ENCODE measurements around the gene DNM2.
"Not testable (repeated sequence)": the region's sequence is repeated elsewhere in the genome, so short reads cannot be mapped to it uniquely, and the experiment has no call there.

DNM2 gene

DNA sequence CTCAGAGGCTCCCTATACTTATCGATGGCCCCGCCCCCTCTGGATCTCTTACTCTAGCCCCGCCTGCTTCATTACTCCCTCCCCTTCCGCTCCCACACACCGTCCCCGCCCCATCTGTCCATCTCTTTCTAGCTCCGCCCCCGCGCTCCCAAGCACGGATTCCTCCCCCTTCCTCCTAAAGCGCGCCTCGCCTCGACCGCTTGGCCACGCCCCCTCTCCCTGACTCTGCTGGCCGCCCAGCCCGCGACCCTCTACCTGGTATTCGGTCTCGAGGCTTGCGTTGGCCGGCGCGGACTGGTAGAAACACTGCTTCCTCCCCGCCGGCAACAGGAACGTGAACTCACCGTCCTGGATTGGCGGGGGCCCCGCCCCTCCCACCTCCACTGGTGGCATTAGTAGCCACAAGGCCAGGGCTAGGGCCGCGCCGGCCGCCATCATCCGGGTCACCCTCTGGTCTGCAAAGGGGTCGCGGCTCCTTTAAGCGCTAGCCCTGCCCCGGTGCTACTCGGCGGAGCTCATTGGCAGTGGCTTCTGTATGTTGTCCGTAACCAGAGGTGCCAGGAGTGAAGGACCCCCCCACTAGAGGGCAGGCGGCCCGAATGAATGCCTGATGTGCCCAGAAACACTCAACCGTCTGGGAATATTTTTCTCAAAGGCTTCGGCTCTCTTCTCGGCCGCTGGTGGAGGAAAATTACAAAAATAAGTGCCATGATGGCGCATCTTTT, 118.0 kb downstream of the DNM2 start, which contains the start of gene TMED1:
TMED1 (minus strand) TSS at position 459 of the 725 bp plus-strand sequence; CDS start at position 438, 21 bp downstream.
- peak; percentile 97 to 99 for DNase-seq (ENCODE audit: low read depth in 2 of 2)

DNA sequence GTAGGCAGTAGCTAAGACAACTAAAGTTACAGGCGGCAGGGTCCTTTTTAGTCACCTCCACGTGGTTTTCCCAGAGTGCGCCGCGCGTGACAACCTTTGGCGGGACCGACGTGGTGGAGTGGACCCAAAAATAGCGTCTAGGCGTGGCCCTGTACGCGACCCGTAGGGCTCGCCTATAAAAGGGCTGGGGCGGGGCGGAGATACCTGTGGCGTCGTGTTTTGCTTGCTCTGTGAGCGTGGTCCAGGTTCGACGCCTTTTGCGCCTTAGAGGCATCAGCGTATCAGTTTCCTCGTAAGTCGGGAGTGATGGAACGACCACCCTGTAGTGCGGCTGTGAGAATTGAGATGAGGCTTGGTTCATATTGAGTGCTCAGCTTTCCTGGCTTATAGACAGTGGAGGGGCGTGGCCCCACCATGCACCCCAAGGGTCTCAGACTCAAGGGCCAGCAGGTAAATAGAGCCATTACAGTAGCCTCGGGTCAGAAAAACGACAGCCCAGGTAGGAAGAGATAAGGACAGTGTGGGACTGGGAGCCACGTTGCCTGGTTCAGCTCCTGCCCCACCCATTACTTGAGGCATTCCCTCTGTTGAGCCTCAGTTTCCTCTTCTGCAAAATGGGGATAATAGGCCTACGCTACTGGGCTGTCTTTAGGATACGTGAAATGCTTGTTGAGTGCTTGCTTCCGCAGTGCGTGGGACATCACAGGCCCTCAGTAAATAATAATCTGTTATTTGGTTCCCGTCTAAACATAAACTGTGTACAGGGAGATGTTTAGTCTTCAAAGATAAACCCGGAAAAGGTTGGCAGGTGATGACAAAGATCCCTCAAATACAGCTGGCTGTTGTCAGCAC, 118.8 kb downstream of the DNM2 start:
- DNase-seq (ENCODE audit: low read depth in 2 of 2): peak; percentile 65 to 84

DNA sequence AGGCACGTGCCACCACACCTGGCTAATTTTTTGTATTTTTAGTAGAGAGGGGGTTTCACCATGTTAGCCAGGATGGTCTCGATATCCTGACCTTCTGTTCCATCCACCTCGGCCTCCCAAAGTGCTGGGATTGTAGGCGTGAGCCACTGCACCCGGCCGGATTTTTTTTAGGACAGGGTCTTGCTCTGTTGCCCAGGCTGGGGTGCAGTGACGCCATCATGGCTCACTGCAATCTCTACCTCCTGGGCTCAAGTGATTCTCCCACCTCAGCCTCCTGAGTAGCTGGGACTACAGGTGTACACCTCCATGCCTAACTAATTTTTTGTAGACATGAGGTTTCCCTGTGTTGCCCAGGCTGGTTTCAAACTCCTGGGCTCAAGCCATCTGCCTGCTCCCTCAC, 119.8 kb downstream of the DNM2 start:
- not testable (repeated sequence) for DNase-seq (ENCODE audit: low read depth in 2 of 2)

DNA sequence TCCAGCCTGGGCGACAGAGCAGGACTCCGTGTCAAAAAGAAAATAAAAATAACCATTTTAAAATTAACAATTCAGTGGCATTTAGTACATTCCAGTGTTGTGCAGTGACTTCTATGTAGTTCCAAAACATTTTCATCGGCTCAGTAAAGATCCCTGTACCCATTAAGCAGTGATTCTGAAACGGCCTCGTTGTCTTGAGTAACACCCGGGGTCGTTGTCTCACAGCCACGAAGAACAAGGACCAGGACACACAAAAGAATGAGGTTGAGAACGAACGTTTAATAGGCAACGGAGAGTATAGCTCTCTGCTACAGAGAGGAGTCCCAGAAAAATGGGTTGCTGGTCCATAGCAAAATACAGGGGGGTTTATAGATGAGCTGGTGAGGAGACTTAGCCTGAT, 120.5 kb downstream of the DNM2 start:
- DNase-seq (ENCODE audit: low read depth in 2 of 2): no peak

DNA sequence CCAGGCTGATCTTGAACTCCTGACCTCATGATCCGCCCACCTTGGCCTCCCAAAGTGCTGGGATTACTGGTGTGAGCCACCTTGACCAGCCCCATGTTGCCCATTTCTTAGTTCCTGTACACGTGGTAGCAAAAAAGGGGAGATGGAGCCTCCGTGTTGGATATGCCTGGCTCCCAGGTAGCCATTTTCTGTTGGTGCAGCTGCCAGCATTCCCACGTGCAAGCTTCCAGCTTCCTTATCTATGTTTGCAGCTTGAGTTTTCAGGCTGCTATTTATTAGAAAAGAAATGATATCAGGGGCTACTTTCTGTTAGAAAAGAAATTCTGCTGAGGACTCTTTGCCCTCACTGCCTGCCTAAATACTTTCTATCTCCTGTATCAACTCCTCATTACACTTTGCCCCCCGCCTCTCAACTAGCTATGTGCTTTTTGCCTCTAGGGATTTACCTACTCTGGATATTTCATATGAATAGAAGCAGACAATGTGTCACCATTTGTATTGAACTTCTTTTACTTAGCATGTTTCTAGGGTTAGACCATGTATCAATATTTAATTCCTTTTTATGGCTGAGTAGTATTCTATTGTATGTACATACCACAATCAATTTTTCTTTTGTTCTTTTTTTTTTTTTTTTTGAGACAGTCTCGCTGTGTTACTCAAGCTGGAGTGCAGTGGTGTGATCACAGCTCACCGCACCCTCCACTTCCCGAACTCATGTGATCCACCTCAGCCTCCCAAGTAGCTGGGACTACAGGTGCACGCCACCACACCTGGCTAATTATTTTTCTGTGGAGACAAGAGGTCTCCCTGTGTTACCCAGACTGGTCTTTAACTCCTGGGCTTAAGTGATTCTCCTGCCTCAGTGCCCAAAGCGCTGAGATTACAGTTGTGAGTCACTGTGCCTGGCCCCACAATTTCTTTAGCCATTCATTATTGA, 121.5 kb downstream of the DNM2 start:
- DNase-seq (ENCODE audit: low read depth in 2 of 2): no peak

DNA sequence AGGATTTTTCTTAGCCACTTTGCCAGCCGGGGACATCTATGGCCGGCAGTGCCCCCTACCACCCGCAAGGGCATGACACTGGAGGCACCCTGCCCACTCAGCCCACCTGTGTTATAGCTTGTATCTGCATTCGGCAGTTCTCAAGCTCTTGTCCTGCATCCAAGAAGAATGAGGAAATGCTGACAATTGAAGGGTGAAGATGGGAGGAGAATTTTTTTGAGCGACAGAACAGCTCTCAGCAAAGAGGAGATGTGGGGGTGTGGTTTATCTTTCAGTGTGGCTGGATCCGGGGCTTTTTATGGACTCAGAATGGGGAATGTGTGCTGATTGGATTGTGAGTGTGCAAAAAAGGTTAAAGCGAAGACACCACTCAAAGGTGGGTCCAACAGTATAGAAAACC, 124.9 kb downstream of the DNM2 start:
- no peak for DNase-seq (ENCODE audit: low read depth in 2 of 2)

DNA sequence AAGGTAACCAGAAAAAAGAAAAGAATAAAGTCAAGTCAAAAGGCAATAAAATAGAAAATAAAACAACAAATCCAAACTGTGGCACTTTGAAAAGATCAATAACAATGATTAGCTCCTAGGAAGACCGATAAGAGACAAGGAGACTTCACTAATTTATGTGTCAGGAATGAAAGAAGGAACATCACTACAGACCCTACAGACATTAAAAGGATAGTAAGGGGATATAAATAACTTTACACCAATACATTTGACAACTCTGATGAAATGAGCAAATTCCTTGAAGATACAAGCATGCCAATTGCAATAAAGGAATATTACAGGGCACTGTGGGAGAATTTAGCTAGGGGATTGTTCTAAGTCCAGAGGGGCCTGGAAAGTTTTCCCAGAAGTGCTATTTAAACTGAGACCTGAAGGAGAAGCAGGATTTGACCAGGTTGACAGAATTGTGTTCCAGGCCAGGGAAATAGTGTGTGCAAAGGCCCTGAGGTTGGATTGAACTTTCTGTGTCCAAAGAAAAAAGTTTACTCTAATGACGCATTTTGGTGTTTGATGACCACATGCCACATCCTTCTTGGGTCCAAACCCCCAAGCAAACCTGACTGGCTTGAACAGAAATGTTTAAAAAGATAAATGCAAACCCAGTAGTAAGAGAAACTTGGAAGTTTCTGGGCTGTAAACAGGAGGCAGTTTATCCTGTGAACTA, 128.8 kb downstream of the DNM2 start:
- no peak for DNase-seq (ENCODE audit: low read depth in 2 of 2)

DNA sequence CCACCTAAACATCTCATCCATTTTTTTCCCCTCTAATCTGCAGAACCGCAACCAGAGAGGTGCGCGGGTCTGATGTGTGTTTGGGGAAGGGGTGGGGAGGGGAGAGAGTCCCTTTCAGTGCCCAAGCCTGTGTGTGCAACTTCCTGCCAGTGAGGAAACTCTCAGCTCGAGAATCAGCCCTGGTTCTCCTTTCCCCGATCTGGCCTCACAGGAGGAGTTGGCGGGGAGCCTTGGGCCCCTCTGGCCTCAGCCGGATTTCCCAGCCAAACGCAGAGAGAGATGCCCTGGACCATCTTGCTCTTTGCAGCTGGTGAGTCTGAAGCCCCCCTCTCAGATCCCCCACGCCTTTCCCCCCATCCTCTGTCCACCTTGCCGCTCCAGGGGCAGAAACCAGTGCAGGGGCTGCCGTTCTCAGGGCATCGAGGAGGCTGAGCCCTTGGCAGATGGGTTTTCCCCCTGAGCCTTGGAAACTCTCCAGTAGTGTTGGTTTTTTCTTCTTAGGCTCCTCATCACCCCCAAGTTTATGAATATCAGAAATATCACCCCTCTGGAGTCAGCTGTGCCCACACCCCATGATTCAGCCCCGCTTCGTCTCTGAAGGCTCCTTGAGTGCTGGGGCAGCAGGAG, 130.5 kb downstream of the DNM2 start, which contains the start of gene C19orf38:
C19orf38 (plus strand) TSS at position 186 of the 627 bp plus-strand sequence; CDS start at position 280, 94 bp downstream.
- no peak for DNase-seq (ENCODE audit: low read depth in 2 of 2)

DNA sequence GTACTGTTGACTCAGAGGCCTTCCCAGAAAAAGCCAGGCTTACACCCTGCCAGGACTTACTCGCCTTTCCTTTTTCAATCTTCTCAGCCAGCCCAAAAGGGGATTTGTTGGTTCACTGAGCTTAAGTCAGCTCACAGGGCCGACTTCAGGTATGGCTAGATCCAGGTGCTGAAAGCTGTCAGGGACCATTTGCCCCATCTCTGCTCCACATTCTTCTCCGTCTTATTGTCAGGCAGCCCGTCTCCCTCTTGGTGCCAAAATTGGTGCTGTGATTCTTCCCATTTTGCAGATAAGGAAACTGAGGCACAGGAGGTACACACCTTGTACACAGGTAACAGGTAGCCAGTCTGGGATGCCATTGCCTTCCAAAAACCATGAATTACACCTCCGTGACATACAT, 132.8 kb downstream of the DNM2 start:
- DNase-seq (ENCODE audit: low read depth in 2 of 2): no peak

DNA sequence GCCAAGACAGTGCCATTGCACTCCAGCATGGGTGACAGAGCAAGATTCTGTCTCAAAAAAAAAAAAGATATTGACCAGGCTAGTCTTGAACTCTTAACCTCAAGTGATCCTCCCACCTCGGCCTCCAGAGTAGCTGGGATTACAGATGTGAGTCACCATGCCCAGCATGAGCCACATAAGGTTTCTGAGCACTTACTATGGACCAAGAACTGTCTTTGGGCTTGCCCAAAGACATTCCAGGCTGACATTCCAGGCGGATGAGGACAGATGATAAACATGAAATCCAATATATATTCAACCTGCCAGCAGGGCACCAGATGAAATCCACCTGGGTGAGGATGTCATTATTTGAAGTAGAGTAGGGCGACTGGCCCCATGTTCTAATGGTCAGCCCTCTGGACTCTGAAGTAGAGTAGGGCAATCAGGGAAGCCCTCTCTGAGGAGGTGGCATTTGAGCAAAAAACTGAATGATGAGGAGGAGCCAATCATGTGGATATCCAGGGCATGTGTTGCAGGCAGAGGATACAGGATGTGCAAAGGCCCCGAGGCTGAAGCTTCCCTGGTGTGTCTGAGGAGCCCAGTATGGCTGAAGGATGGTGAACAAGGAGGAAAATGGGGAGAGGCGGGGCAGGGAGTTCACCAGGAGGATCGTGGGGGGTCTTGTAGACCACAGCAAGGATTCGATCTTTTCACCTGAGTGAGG, 134.4 kb downstream of the DNM2 start:
- DNase-seq (ENCODE audit: low read depth in 2 of 2): no peak

DNA sequence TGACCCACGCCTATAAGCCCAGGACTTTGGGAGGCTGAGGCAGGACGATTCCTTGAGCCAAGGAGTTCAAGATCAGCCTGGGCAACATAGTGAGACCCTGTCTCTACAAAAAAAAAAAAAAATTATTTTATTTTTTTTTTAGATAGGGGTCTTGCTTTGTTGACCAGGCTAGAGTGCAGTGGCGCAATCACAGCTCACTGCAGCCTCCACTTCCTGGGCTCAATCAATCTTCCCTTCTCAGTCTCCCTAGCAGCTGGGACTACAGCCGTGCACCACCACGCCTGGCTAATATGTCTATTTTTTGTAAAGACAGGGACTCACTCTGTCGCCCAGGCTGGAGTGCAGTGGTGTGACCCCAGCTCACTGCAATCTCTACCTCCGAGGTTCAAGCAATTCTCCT, 135.1 kb downstream of the DNM2 start:
- DNase-seq (ENCODE audit: low read depth in 2 of 2): no peak

DNA sequence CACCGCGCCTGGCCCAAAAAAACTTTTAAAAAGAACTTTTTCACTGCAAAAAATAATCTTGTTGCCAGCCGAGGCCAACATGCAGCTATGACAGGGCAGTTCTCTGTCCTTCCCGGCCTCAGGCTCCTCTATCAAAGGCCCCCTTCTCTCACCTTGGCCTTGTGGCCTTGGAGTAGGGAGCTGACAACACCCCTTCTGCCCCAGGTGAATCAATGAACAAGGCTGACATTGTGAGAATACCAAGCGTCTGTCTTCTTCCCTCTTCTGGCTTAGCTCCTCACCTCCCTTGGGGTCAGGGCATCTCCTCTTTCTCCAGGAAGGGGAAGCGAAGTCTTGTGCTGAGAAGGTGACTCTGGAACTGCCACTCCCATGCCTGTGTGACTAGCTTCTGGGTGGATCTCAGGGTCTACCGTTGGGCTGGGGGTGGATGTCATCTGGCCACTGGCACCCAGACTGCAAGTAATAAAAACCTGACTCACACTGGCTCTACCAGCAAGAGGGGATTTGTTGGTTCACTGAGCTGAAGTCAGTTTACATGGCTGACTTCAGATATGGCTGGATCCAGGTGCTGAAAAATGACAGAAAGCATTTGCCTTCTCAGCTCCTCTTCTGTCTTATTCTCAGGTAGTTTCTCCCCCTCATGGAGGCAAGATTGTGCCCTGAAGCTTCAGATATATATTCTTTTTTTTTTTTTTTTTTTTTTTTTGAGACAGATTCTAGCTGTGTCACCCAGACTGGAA, 136.6 kb downstream of the DNM2 start:
- no peak for DNase-seq (ENCODE audit: low read depth in 2 of 2)

DNA sequence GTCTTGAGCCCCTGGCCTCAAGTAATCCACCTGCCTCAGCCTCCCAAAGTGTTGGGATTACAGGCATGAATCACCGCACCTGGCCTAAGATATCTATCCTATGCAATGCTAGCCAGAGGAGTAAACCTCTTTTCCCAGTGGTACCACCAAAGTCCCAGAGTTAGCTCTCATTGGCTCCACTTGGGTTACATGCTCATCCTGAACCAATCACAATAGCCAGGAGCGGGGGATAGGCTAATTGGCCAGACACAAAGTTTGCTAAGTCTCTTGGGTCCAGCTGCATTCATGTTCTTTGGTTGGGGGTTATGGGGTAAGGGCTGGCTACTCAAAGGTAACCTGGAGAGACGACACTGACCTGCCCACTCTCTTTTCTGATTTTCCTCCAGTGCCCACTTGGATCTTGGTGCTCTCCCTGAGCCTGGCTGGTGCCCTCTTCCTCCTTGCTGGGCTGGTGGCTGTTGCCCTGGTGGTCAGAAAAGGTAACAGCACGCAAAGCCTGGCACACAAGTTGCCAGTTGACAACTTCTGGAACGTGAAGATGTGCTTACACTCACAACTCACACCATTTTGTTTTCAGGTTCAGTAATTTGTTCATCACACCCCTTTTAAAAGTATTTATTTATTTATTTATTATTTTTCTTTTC, 138.1 kb downstream of the DNM2 start:
- no peak for DNase-seq (ENCODE audit: low read depth in 2 of 2)

DNA sequence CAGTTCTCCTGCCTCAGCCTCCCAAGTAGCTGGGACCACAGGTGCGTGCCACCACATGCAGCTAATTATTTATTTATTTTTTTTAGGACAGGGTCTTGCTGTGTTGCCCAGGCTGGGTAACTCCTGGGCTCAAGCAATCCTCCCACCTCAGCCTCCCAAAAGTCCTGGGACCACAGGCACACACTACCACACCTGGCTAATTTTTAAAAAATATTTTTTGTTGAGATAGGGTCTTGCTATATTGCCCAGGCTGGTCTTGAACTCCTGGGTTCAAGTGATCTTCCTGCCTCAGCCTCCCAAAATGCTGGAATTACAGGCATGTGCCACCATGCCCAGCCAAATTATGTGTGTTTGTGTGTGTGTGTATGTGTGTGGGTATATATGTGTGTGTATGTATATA, 139.0 kb downstream of the DNM2 start:
- not testable (repeated sequence) for DNase-seq (ENCODE audit: low read depth in 2 of 2)

DNA sequence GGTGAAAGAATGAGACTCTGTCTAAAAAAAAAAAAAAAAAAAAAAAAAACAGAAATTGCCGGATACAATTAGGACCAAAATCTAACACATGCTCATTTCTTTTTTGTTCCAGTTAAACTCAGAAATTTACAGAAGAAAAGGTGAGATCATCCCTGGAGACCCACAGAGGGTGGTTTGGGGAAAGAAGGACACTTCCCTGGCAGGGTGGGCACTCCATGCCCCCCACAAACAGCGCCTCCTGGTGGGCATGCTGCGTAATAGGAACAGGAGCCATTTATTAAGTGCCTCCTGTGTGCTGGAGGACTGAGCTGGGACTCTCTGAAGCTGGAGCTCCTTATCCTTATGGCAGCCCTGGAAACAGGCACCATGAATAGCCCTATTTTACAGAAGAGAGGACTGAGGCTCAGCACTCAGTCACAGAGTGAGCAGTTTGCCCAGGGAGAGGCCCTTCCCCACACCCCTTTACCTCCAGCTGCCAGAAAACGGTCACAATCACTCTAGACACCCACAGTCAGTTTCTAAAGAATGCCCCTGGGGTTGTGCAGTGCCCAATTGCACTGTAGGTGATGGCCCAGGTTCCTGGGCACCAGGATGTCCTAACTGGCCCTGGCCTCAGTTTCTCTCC, 140.4 kb downstream of the DNM2 start:
- DNase-seq (ENCODE audit: low read depth in 2 of 2): peak; percentile 20 to 34

DNA sequence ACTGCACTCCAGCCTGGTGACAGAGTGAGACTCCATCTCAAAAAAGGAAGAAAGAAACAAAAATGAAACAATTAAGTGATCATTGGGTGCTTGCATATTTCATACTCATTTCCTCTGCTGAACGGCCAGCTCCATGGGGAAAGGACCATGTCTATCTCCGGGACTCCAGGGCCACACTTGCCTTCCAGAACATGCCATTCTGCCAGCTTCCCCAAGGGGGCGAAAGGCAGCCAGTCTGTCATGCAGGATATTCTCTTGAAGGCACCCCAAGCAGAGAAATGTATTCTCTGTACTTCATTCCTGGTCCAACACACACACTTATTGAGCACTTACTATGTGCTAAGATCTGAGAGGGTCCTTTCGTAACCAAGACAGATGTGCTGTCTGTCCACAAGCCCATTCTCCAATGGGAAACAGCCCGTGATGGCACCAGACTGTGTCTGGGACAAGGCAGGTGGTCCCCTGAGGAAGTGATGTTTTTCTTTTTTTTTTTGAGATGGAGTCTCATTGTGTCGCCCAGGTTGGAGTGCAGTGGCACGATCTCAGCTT, 143.3 kb downstream of the DNM2 start:
- peak in 1 of 2 donors; percentile 16 for DNase-seq (ENCODE audit: low read depth in 2 of 2)

DNA sequence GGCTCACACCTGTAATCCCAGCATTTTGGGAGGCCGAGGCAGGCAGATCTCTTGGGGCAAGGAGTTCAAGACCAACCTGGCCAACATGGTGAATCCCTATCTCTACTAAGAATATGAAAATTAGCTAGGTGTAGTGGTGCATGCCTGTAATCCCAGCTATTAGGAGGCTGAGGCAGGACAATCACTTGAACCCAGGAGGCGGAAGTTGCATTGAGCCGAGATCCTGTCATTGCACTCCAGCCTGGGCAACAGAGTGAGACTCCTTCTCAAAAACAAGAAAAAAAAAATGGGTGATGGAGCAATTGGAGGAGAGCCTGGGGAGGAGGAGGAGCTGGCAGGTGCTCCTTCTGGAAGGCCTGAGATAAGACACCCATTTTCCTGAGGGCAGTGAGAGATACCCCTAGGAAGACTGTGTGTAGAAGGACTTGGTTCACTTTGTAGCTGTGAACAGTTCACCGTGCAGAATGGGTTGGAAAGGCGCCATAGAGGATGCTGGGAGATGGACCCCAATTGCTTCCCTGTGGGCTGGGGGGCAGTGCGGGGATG, 144.8 kb downstream of the DNM2 start:
- DNase-seq (ENCODE audit: low read depth in 2 of 2): no peak

Data from stimulated activated CD8-positive, alpha-beta memory T cell treated with anti-CD3 and anti-CD28 coated beads, Interleukin-2, amount 100 ng/mL, for 48 hours (primary cell).